ENCODE data around the gene DNAH11. TPM values are rescaled to one million over a fixed set of nuclear protein-coding genes. Genes with fewer than 3 reads are reported as not detected.

DNAH11 gene
- total RNA-seq, 1 donor from 2014 or later, result under 0.01 TPM

DNA sequence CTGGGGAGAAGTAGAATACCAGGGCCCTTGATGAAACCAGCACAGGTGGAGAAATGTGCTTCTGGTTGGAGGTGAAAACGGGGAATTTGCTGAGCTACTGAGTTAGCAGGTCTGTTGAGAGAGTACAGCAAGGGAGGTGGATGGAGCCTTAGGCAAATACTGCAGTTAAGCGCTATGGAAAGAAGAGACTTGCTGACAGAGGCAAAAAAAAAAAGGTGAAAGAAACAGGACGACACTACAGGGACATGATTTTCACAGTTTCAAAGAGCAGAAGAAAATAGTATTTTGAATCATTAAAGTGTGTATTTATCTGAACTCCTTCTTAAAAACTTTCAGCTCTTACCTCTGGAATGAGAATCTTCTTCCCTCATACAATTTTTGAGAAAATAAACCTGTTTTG is 159.5 kb downstream of the DNAH11 start:
- Histone ChIP-seq H3K27me3 (ENCODE audit: control insufficient read depth in 3 of 3, insufficient read depth in 3 of 3, low read length in 3 of 3) (no peaks in the 10 kb centered on the region), H3K9me3 (ENCODE audit: control insufficient read depth in 3 of 3, low read length in 3 of 3) (no peaks in the 10 kb centered on the region)

DNA sequence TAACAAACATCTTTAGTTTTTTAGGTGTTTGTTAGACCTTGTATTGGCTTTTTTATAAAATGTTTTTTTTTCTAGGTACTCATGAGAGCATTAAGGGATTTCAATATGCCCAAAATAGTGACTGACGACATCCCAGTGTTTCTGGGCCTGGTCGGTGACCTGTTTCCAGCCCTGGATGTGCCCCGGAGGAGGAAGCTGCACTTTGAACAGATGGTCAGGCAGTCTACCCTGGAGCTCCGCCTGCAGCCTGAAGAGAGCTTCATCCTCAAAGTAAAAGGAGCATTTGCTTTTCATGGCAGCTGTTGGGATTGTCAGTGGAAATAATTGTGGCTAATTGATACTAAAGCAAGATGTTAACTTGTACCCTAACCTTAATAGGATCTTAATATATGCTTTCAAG is 161.5 kb downstream of the DNAH11 start:
- H3K9ac ChIP-seq (ENCODE audit: low read depth in 1 of 3, low read length in 3 of 3), result no peak overlapping the region
- no peaks in the 10 kb centered on the region for H3K9me3 ChIP-seq (ENCODE audit: control insufficient read depth in 3 of 3, low read length in 3 of 3)
- no peak overlapping the region for H3K27ac ChIP-seq (ENCODE audit: low read depth, low read length)
- no peaks in the 10 kb centered on the region for H3K27me3 ChIP-seq (ENCODE audit: control insufficient read depth in 3 of 3, insufficient read depth in 3 of 3, low read length in 3 of 3)
- no peaks in the 10 kb centered on the region for H3K4me1 ChIP-seq (ENCODE audit: control insufficient read depth in 3 of 3, insufficient read depth in 3 of 3, low read length in 3 of 3)
- no peaks in the 10 kb centered on the region for H3K36me3 ChIP-seq (ENCODE audit: control insufficient read depth in 3 of 3, insufficient read depth in 3 of 3, low read length in 3 of 3)
- H3K4me3 ChIP-seq (ENCODE audit: low read length in 3 of 3), result no peak overlapping the region

More for the DNA sequence above, 159.5 kb downstream of the DNAH11 start:
- no peak overlapping the region for H3K9ac ChIP-seq (ENCODE audit: low read depth in 1 of 3, low read length in 3 of 3)
- no peak overlapping the region for H3K27ac ChIP-seq (ENCODE audit: low read depth, low read length)
- no peaks in the 10 kb centered on the region for H3K36me3 ChIP-seq (ENCODE audit: control insufficient read depth in 3 of 3, insufficient read depth in 3 of 3, low read length in 3 of 3)
- H3K4me1 ChIP-seq (ENCODE audit: control insufficient read depth in 3 of 3, insufficient read depth in 3 of 3, low read length in 3 of 3), result no peaks in the 10 kb centered on the region
- no peak overlapping the region for H3K4me3 ChIP-seq (ENCODE audit: low read length in 3 of 3)

DNA sequence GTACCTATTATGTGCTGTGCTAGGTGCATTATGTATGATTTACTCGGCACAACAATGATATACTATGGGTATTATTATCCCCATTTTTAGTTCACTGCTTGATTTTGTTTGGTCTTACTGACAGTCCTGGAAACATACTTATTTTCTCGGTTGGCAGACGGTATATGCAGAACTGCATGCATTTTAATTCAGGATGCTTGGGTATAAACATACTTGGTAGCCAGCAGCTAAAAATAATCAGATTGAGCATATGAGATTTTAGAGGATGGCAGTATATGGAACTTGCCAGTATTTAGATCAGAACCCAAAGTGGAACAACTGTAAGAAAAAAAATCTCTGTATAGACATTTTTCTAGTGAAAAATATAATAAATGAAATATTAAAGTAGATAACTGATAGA is 163.3 kb downstream of the DNAH11 start:
- no peaks in the 10 kb centered on the region for H3K27me3 ChIP-seq (ENCODE audit: control insufficient read depth in 3 of 3, insufficient read depth in 3 of 3, low read length in 3 of 3)
- H3K4me3 ChIP-seq (ENCODE audit: low read length in 3 of 3), result no peak overlapping the region
- no peaks in the 10 kb centered on the region for H3K4me1 ChIP-seq (ENCODE audit: control insufficient read depth in 3 of 3, insufficient read depth in 3 of 3, low read length in 3 of 3)
- H3K9ac ChIP-seq (ENCODE audit: low read depth in 1 of 3, low read length in 3 of 3), result no peak overlapping the region
- H3K27ac ChIP-seq (ENCODE audit: low read depth, low read length), result no peak overlapping the region
- no peaks in the 10 kb centered on the region for H3K36me3 ChIP-seq (ENCODE audit: control insufficient read depth in 3 of 3, insufficient read depth in 3 of 3, low read length in 3 of 3)
- no peaks in the 10 kb centered on the region for H3K9me3 ChIP-seq (ENCODE audit: control insufficient read depth in 3 of 3, low read length in 3 of 3)

DNA sequence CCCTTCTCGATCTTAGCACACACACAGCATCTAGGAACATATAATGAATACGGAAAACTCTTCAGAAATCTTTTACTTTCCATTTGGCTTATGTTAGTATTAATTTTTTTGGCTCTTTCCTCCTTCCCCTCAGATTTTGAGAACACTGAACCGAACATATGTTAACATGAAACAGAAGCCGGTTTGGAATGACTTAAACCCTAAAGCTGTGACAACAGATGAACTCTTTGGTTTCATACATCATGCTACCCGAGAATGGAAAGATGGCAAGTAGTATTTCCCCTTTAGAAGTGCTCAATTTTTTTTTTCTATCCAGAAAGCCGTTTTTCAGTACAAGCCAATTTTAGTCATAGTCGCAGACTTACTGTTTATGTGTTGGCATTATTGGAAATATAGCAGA is 164.7 kb downstream of the DNAH11 start:
- Histone ChIP-seq H3K9ac (ENCODE audit: low read depth in 1 of 3, low read length in 3 of 3) (no peak overlapping the region), H3K36me3 (ENCODE audit: control insufficient read depth in 3 of 3, insufficient read depth in 3 of 3, low read length in 3 of 3) (no peaks in the 10 kb centered on the region), H3K4me3 (ENCODE audit: low read length in 3 of 3) (no peak overlapping the region), H3K9me3 (ENCODE audit: control insufficient read depth in 3 of 3, low read length in 3 of 3) (no peaks in the 10 kb centered on the region), H3K4me1 (ENCODE audit: control insufficient read depth in 3 of 3, insufficient read depth in 3 of 3, low read length in 3 of 3) (no peaks in the 10 kb centered on the region), H3K27me3 (ENCODE audit: control insufficient read depth in 3 of 3, insufficient read depth in 3 of 3, low read length in 3 of 3) (no peaks in the 10 kb centered on the region), H3K27ac (ENCODE audit: low read depth, low read length) (no peak overlapping the region)

DNA sequence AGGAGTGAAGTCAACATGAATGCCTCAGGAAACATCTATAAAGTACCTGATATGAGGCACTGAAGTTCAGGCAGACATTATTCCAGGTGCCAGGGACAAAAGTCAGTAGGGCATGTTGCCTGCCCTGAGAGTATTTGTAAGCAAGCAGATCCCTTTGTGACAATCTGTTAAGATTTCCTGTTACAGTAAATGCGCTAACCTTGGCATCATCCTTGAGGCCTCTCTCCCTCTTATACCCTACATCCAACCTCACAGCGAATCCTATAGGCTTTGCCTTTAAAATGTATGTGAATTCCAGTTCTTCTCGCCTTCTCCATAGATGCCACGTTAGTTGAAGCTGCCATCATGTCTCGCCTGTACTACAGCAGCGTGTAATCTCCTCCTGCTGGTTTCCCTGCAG is 165.3 kb downstream of the DNAH11 start:
- no peaks in the 10 kb centered on the region for H3K9me3 ChIP-seq (ENCODE audit: control insufficient read depth in 3 of 3, low read length in 3 of 3)
- H3K4me3 ChIP-seq (ENCODE audit: low read length in 3 of 3), result no peak overlapping the region
- H3K4me1 ChIP-seq (ENCODE audit: control insufficient read depth in 3 of 3, insufficient read depth in 3 of 3, low read length in 3 of 3), result no peaks in the 10 kb centered on the region
- no peak overlapping the region for H3K9ac ChIP-seq (ENCODE audit: low read depth in 1 of 3, low read length in 3 of 3)
- no peaks in the 10 kb centered on the region for H3K36me3 ChIP-seq (ENCODE audit: control insufficient read depth in 3 of 3, insufficient read depth in 3 of 3, low read length in 3 of 3)
- no peaks in the 10 kb centered on the region for H3K27me3 ChIP-seq (ENCODE audit: control insufficient read depth in 3 of 3, insufficient read depth in 3 of 3, low read length in 3 of 3)
- no peak overlapping the region for H3K27ac ChIP-seq (ENCODE audit: low read depth, low read length)

DNA sequence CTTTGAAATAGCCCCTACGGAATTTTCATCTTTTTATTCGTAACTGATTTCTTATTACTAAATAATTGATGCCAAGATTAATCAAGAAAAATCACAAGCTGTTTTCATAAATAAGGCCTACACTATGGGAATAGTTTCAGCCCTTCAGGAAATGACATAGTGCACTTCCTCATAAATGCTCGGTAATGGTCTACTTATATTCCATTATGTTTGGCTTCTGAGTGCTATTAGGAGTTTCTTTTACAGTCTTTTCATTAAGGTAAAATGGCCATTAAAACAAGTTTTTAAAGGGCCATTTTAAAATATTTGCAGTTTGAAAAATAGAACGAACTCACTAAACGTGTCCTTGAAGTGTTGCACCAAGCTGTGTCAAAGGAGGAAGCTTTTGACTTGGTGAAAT is 174.5 kb downstream of the DNAH11 start:
- Histone ChIP-seq H3K4me1 (ENCODE audit: control insufficient read depth in 3 of 3, insufficient read depth in 3 of 3, low read length in 3 of 3) (no peaks in the 10 kb centered on the region), H3K9me3 (ENCODE audit: control insufficient read depth in 3 of 3, low read length in 3 of 3) (no peaks in the 10 kb centered on the region), H3K9ac (ENCODE audit: low read depth in 1 of 3, low read length in 3 of 3) (no peak overlapping the region)

DNA sequence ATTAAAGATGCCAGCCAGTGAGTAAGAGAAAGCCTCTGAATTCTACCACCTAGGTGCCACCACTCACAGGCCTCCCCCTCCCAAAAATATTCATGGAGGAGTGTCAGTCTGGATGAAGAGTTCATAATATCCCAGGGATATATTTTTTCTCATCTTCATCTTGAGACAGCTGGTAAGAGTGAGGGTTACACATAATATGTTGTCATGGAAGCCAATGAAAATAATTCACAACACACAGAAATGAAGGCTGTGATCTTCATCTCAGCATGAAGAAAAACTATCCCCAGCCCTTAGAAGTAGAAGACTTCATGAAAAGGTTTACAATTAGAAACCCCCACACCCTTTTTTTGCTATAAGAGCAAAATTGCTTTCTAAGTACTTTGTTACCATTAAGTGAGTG is 175.6 kb downstream of the DNAH11 start:
- Histone ChIP-seq H3K9ac (ENCODE audit: low read depth in 1 of 3, low read length in 3 of 3) (no peak overlapping the region), H3K27me3 (ENCODE audit: control insufficient read depth in 3 of 3, insufficient read depth in 3 of 3, low read length in 3 of 3) (no peaks in the 10 kb centered on the region), H3K36me3 (ENCODE audit: control insufficient read depth in 3 of 3, insufficient read depth in 3 of 3, low read length in 3 of 3) (no peaks in the 10 kb centered on the region), H3K4me1 (ENCODE audit: control insufficient read depth in 3 of 3, insufficient read depth in 3 of 3, low read length in 3 of 3) (no peaks in the 10 kb centered on the region), H3K27ac (ENCODE audit: low read depth, low read length) (no peak overlapping the region), H3K4me3 (ENCODE audit: low read length in 3 of 3) (no peak overlapping the region), H3K9me3 (ENCODE audit: control insufficient read depth in 3 of 3, low read length in 3 of 3) (no peaks in the 10 kb centered on the region)

More for the DNA sequence above, 174.5 kb downstream of the DNAH11 start:
- Histone ChIP-seq H3K27me3 (ENCODE audit: control insufficient read depth in 3 of 3, insufficient read depth in 3 of 3, low read length in 3 of 3) (no peaks in the 10 kb centered on the region), H3K4me3 (ENCODE audit: low read length in 3 of 3) (no peak overlapping the region), H3K36me3 (ENCODE audit: control insufficient read depth in 3 of 3, insufficient read depth in 3 of 3, low read length in 3 of 3) (no peaks in the 10 kb centered on the region), H3K27ac (ENCODE audit: low read depth, low read length) (no peak overlapping the region)

DNA sequence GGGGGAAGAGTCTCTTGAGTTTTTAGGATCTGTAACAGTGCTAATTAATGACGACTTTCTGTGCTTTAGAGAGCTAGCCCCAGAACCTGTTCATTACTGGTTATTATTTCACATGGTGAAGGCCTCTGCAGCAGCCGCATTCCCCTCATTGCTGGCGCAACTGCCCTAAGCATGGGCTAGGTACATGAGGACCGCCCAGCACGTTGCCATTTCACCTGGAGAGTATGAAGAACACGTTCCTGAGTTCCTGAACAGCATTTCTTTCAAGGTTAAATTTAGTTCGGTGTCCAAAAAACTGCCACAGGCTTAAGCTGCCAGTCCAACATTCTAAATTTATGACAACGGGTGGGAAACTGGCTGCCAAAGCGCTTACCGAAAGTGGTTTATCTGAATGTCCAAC is 177.0 kb downstream of the DNAH11 start:
- Histone ChIP-seq H3K9me3 (ENCODE audit: control insufficient read depth in 3 of 3, low read length in 3 of 3) (no peaks in the 10 kb centered on the region), H3K36me3 (ENCODE audit: control insufficient read depth in 3 of 3, insufficient read depth in 3 of 3, low read length in 3 of 3) (no peaks in the 10 kb centered on the region), H3K9ac (ENCODE audit: low read depth in 1 of 3, low read length in 3 of 3) (no peak overlapping the region), H3K27me3 (ENCODE audit: control insufficient read depth in 3 of 3, insufficient read depth in 3 of 3, low read length in 3 of 3) (no peaks in the 10 kb centered on the region), H3K4me1 (ENCODE audit: control insufficient read depth in 3 of 3, insufficient read depth in 3 of 3, low read length in 3 of 3) (no peaks in the 10 kb centered on the region), H3K27ac (ENCODE audit: low read depth, low read length) (no peak overlapping the region), H3K4me3 (ENCODE audit: low read length in 3 of 3) (no peak overlapping the region)

DNA sequence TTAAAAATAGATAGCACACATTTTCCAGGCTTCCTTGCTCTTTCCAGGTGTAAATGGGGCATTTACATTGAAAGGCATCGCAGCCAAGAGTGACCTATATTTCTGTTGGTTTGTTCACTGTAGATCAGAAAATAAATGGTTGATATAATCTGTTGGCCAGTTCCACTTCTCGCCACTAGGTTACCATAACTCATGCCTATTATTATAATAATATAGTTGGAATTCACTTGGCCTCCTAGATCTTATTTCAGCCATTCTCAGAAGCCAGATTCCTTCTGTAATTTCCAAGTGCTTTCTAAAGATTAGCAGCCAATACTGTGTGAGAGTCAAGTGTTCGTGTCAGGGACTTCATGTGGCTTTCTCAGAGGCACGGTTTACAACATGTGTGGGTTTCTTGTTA is 179.5 kb downstream of the DNAH11 start:
- H3K9me3 ChIP-seq (ENCODE audit: control insufficient read depth in 3 of 3, low read length in 3 of 3), result no peaks in the 10 kb centered on the region
- H3K36me3 ChIP-seq (ENCODE audit: control insufficient read depth in 3 of 3, insufficient read depth in 3 of 3, low read length in 3 of 3), result no peaks in the 10 kb centered on the region
- no peak overlapping the region for H3K27ac ChIP-seq (ENCODE audit: low read depth, low read length)
- no peak overlapping the region for H3K9ac ChIP-seq (ENCODE audit: low read depth in 1 of 3, low read length in 3 of 3)
- H3K4me1 ChIP-seq (ENCODE audit: control insufficient read depth in 3 of 3, insufficient read depth in 3 of 3, low read length in 3 of 3), result no peaks in the 10 kb centered on the region
- H3K4me3 ChIP-seq (ENCODE audit: low read length in 3 of 3), result no peak overlapping the region
- H3K27me3 ChIP-seq (ENCODE audit: control insufficient read depth in 3 of 3, insufficient read depth in 3 of 3, low read length in 3 of 3), result no peaks in the 10 kb centered on the region

DNA sequence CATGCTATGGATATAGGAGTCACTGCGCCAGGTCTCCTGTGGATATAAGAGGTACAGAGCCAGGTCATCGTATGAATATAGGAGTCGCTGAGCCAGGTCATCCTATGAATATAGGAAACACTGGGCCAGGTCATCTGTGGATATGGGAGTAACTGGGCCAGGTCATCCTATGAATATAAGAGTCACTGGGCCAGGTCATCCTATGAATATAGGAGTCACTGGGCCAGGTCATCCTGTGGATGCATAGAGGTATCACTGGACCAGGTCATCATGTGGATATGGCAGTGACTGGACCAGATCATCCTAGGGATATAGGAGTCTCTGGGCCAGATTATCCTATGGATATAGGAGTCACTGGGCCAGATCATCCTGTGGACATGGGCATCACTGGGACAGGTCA is 181.7 kb downstream of the DNAH11 start:
- Histone ChIP-seq H3K9me3 (ENCODE audit: control insufficient read depth in 3 of 3, low read length in 3 of 3) (no peaks in the 10 kb centered on the region), H3K4me1 (ENCODE audit: control insufficient read depth in 3 of 3, insufficient read depth in 3 of 3, low read length in 3 of 3) (no peaks in the 10 kb centered on the region), H3K36me3 (ENCODE audit: control insufficient read depth in 3 of 3, insufficient read depth in 3 of 3, low read length in 3 of 3) (no peaks in the 10 kb centered on the region), H3K27me3 (ENCODE audit: control insufficient read depth in 3 of 3, insufficient read depth in 3 of 3, low read length in 3 of 3) (peaks cover 0 to 2% (median 0%) of the 10 kb centered on the region in 3 donors), H3K27ac (ENCODE audit: low read depth, low read length) (no peak overlapping the region), H3K4me3 (ENCODE audit: low read length in 3 of 3) (no peak overlapping the region), H3K9ac (ENCODE audit: low read depth in 1 of 3, low read length in 3 of 3) (no peak overlapping the region)

DNA sequence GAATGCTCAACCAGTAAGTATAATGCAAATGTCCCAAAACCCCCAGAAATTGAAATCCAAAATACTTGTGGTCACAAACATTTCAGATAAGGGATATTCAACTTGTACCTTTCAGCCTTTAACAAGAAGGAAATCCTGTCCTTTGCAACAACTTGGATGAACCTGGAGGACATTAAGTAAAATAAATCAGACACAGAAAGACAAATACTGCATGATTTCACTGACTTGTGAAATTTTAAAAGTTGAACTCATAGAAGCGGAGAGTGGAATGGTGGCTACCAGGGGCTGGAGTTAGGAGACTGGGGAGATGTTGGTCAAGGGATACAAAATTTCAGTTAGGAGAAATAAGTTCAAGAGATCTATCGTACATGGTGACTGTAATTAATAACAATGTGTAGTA is 187.6 kb downstream of the DNAH11 start:
- no peaks in the 10 kb centered on the region for H3K9me3 ChIP-seq (ENCODE audit: control insufficient read depth in 3 of 3, low read length in 3 of 3)
- no peak overlapping the region for H3K4me3 ChIP-seq (ENCODE audit: low read length in 3 of 3)
- no peaks in the 10 kb centered on the region for H3K36me3 ChIP-seq (ENCODE audit: control insufficient read depth in 3 of 3, insufficient read depth in 3 of 3, low read length in 3 of 3)
- H3K4me1 ChIP-seq (ENCODE audit: control insufficient read depth in 3 of 3, insufficient read depth in 3 of 3, low read length in 3 of 3), result no peaks in the 10 kb centered on the region
- H3K27ac ChIP-seq (ENCODE audit: low read depth, low read length), result no peak overlapping the region
- H3K9ac ChIP-seq (ENCODE audit: low read depth in 1 of 3, low read length in 3 of 3), result no peak overlapping the region
- H3K27me3 ChIP-seq (ENCODE audit: control insufficient read depth in 3 of 3, insufficient read depth in 3 of 3, low read length in 3 of 3), result peaks cover 0 to 2% (median 0%) of the 10 kb centered on the region in 3 donors

Measured in skeletal muscle tissue (tissue), 4 donors.